VCaP (cell line): ENCODE results near the gene WSB2.
"Not testable (repeated sequence)": the region's sequence is repeated elsewhere in the genome, so short reads cannot be mapped to it uniquely, and the experiment has no call there.

Source experiments
- H3K27ac ChIP-seq: fragments of 450-650 bp; 2 replicates; pipeline ENCODE4 v1.5.1; 2017
- CTCF ChIP-seq: fragments of 450-650 bp; conservative IDR thresholded peaks from 2 replicates; pipeline ENCODE4 v1.5.1; 2017; ENCODE audit warnings: mild to moderate bottlenecking, moderate library complexity

The WSB2 gene

DNA sequence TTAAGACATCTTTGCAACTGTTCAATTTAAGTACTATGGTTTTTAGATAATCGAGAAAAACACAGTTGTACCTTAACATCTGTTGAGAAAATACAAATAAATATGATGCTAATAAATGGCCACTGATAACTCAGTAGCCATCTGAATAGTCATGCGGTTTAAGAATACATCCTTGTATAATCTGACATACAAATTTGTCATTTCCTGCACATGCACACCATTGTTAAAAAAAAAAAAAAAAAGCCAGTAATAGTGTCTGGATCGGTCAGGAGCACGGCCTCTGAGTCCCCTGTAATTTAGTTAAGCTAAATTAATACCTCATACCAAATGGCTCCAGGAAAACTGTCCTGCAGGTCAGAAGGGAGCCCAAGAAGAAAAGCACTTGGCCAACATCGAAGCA, 27.7 kb downstream of the WSB2 start:
- no peak for TF ChIP-seq CTCF
- no peak overlapping the region for H3K27ac ChIP-seq

- no peak overlapping the region for H3K27ac ChIP-seq
Measured at GRCh38 chr12:118032188-118032587, 28.8 kb downstream of the WSB2 start.

GRCh38 chr12:118029166-118029565, 31.8 kb downstream of the WSB2 start:
- no peak for TF ChIP-seq CTCF
- no peak overlapping the region for H3K27ac ChIP-seq

More at GRCh38 chr12:118032188-118032587, 28.8 kb downstream of the WSB2 start:
- TF ChIP-seq CTCF, result no peak

- no peak overlapping the region for H3K27ac ChIP-seq
- no peak for TF ChIP-seq CTCF
Measured at GRCh38 chr12:118025168-118025567, 35.8 kb downstream of the WSB2 start.

DNA sequence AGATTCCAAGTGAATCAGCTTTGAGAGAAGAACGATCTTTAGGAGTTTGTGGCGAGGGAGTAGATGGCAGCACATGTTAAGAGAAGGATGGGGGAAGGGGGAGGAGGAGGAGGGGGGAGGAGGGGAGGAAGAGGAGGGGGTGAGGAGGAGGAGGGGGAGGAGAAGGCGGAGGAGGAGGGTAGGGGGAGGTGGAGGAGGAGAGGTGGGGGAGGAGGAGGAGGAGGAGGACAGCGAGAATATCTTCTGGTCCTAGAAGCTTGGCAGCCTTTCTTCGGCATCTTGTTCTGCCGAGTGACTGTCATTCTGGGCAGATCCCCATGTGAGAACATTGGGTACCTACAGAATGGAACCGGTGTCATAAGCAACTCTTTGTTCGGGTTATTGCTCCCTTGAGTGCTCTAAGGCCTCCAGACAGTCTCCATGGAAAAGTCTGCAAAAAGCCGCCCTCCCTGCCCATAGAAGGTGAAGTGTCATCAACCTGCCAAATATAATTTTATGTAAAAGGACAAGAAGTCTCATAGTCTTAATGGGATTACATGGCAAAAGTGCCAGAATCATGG, 37.6 kb downstream of the WSB2 start:
- no peak overlapping the region for H3K27ac ChIP-seq
- no peak for TF ChIP-seq CTCF

DNA sequence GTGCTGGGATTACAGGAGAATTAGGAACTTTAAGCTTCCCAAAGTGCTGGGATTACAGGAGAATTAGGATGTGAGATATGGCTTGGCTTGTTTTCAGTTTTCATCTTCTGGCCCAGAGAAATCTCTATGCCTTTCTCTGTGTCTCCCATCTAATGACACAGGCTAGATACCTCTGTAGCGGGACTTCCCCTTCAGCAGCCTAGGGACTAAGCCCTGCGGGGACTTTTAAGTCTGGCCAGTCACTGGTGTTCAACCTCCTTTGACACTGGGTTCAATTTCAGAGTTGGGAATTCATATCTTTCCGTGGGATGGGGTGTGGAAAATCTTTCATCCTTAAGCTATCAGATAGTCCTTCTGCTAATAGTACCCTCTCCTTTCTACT, 38.3 kb downstream of the WSB2 start:
- no peak overlapping the region for H3K27ac ChIP-seq
- TF ChIP-seq CTCF, result no peak

DNA sequence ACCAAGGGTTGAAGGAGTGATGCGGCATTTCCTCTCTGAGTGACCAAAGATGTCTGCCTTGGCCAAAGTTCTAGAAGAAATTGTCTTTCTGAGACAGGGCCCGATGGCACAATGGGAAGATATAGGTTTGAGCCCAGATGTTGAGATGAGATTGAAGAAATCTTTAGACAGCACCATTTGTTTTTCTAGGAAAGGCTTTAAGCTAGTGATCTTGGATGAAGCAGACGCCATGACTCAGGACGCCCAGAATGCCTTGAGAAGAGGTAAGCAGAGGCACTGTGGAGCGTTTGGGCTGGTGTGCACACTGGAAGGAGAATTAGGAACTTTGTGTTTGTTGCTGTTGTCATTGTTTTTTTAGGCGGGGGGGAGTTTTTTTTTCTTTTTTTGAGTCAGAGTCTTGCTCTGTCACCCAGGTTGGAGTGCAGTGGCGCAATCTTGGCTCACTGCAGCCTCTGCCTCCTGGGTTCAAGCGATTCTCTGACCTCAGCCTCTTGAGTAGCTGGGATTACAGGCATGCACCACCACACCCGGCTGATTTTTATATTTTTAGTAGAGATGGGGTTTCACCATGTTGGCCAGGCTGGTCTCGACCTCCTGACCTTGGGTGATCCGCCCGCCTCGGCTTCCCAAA, 38.8 kb downstream of the WSB2 start:
- not testable (repeated sequence) for H3K27ac ChIP-seq

GRCh38 chr12:118020036-118020435, 40.9 kb downstream of the WSB2 start:
- TF ChIP-seq CTCF, result no peak
- no peak overlapping the region for H3K27ac ChIP-seq
